ENCODE data around the gene FBLN5. TPM values are rescaled to one million over a fixed set of nuclear protein-coding genes. Genes with fewer than 3 reads are reported as not detected.
A peak's percentile ranks its signal among the peaks of the same experiment; 100 is the strongest.
"Not testable (repeated sequence)": the region's sequence is repeated elsewhere in the genome, so short reads cannot be mapped to it uniquely, and the experiment has no call there.

The FBLN5 gene
- total RNA-seq, 2 experiments from 2014 or later: 1.3 to 1.4 TPM

DNA sequence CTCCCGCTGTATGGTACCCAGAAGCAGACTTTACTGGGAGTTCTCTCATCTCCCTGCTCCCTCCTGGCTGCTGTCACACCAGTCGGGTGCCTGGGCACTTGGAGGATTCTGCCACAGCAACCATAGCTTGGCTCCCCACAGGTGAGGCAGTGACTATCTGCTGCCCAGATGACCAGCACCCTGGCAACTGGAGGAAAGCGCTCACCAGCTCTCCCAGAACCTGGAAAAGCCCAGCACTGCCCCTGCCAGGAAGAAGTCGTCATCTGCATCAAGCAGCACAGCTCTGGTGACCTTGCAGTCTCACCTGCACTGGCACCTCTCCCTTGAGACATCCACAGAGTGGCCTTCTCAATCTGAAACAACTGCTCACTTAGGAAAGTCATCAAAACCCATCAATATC lies 48.3 kb downstream of the FBLN5 start:
- Mint-ChIP-seq H3K4me1 (ENCODE audit: low read depth) (peaks cover 6% of the 10 kb centered on the region), H3K27ac (no peak overlapping the region), H3K4me3 (no peak overlapping the region), H3K27me3 (no peaks in the 10 kb centered on the region), H3K9me3 (no peaks in the 10 kb centered on the region), H3K36me3 (ENCODE audit: low read depth) (no peaks in the 10 kb centered on the region)
- POLR2A ChIA-PET: interaction anchor here (1.9 kb wide), 1 partner anchor 8 kb away, joined by 5 read pairs; no protein-coding TSS in a partner anchor
- ATAC-seq (peak; percentile 49), DNase-seq (peak; percentile 51)
- TF ChIP-seq, protein P1, sequence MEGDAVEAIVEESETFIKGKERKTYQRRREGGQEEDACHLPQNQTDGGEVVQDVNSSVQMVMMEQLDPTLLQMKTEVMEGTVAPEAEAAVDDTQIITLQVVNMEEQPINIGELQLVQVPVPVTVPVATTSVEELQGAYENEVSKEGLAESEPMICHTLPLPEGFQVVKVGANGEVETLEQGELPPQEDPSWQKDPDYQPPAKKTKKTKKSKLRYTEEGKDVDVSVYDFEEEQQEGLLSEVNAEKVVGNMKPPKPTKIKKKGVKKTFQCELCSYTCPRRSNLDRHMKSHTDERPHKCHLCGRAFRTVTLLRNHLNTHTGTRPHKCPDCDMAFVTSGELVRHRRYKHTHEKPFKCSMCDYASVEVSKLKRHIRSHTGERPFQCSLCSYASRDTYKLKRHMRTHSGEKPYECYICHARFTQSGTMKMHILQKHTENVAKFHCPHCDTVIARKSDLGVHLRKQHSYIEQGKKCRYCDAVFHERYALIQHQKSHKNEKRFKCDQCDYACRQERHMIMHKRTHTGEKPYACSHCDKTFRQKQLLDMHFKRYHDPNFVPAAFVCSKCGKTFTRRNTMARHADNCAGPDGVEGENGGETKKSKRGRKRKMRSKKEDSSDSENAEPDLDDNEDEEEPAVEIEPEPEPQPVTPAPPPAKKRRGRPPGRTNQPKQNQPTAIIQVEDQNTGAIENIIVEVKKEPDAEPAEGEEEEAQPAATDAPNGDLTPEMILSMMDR (IDR thresholded peaks at IDR 0.05): peak; percentile 44
- intact Hi-C loops (cut with micrococcal nuclease): no loop called here
- CTCF ChIA-PET: interaction anchor here (0.9 to 4.8 kb wide), 10 partner anchors 8 to 249 kb away, joined by 3 to 16 read pairs (median 4); no protein-coding TSS in a partner anchor

DNA sequence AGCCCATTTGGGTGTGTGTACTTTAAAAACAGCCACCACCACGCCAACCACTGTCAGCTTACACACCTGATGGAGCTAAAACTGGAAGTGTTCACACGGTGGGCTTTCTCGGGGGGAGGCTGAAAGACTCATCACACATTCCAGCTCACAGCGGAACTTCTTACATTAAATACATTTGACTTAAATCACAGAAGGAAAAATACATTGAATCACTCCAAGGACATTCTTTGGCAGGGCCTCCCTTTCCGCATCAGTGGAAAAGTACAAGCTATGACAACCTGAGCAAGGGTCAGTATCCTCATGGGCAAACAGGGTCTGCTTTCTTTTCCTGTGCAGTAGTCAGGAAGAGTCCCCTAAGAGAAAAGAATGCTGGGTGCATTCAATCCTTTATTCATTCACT lies 49.1 kb downstream of the FBLN5 start:
- Mint-ChIP-seq H3K4me3 (no peak overlapping the region), H3K27ac (no peak overlapping the region), H3K27me3 (no peaks in the 10 kb centered on the region), H3K4me1 (ENCODE audit: low read depth) (peaks cover 12% of the 10 kb centered on the region), H3K36me3 (ENCODE audit: low read depth) (no peaks in the 10 kb centered on the region), H3K9me3 (no peaks in the 10 kb centered on the region)
- POLR2A ChIA-PET: no interaction called here
- DNase-seq: no peak
- intact Hi-C loops (cut with micrococcal nuclease): no loop called here
- ATAC-seq: no peak
- CTCF ChIA-PET: interaction anchor here (1.0 to 4.8 kb wide), 5 partner anchors 9 to 248 kb away, joined by 3 to 16 read pairs (median 7); no protein-coding TSS in a partner anchor
- TF ChIP-seq, protein P1 (IDR thresholded peaks at IDR 0.05): no peak

GRCh38 chr14:91897716-91898115 lies 49.8 kb downstream of the FBLN5 start:
- DNase-seq; intact Hi-C loops (cut with micrococcal nuclease); H3K9me3 Mint-ChIP-seq; H3K36me3 Mint-ChIP-seq (ENCODE audit: low read depth); POLR2A ChIA-PET; H3K27ac Mint-ChIP-seq; H3K4me3 Mint-ChIP-seq; H3K27me3 Mint-ChIP-seq; ATAC-seq: not testable (repeated sequence)
- CTCF ChIA-PET: interaction anchor here (1.6 to 4.8 kb wide), 3 partner anchors 9 to 248 kb away, joined by 7 to 16 read pairs (median 7); no protein-coding TSS in a partner anchor
- peaks cover 18% of the 10 kb centered on the region for H3K4me1 Mint-ChIP-seq (ENCODE audit: low read depth)

DNA sequence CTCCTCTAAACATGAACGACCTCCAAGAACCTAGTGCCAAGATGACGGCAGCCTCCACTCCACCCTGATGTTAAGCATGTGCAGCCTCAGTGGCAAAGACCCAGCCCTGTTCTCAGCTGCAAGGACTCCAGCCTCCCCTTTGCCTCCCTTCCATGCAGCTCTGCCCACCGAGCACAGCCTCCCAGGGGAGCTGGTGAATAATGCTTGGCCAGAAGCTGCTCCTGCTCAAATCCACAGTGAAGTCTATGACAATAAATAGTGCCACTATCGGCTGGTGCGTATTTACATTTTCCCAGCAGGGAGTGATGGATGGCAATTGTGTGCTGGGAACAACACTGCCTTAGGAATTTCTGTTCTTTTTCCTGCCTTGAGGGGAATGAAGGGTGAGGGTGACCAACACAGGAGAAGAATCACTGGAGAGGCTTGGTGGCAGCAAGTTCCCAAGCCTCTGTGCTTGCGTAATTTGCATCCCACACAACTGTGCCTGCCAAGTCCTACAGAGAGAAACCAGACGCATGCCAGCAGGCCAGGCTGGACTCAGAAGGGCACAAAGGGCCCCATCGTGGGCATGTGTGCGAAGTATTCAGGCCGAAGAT lies 50.3 kb downstream of the FBLN5 start:
- ChIA-PET CTCF (interaction anchor here (1.0 to 4.8 kb wide), 4 partner anchors 8 to 248 kb away, joined by 3 to 16 read pairs (median 6); no protein-coding TSS in a partner anchor), POLR2A (no interaction called here)
- Mint-ChIP-seq H3K36me3 (ENCODE audit: low read depth) (no peaks in the 10 kb centered on the region), H3K4me3 (no peak overlapping the region), H3K27me3 (no peaks in the 10 kb centered on the region), H3K9me3 (no peaks in the 10 kb centered on the region), H3K4me1 (ENCODE audit: low read depth) (peaks cover 23% of the 10 kb centered on the region), H3K27ac (no peak overlapping the region)
- TF ChIP-seq, protein P1 (IDR thresholded peaks at IDR 0.05): no peak
- ATAC-seq: no peak
- intact Hi-C loops (cut with micrococcal nuclease): no loop called here
- no peak for DNase-seq

- ATAC-seq (no peak), DNase-seq (no peak)
- intact Hi-C loops (cut with micrococcal nuclease): no loop called here
- TF ChIP-seq, protein P1 (IDR thresholded peaks at IDR 0.05): no peak
- Mint-ChIP-seq H3K4me3 (no peak overlapping the region), H3K36me3 (ENCODE audit: low read depth) (no peaks in the 10 kb centered on the region), H3K27ac (no peak overlapping the region), H3K27me3 (no peaks in the 10 kb centered on the region), H3K4me1 (ENCODE audit: low read depth) (peaks cover 25% of the 10 kb centered on the region), H3K9me3 (no peaks in the 10 kb centered on the region)
- POLR2A ChIA-PET: interaction anchor here (0.6 to 1.8 kb wide), 2 partner anchors 8 to 40 kb away, joined by 3 to 5 read pairs; no protein-coding TSS in a partner anchor
- CTCF ChIA-PET: interaction anchor here (0.9 to 2.2 kb wide), 4 partner anchors 19 to 247 kb away, joined by 3 to 5 read pairs (median 4); no protein-coding TSS in a partner anchor
These were observed 51.1 kb downstream of the FBLN5 start for GRCh38 chr14:91896419-91896818.

All from activated CD8-positive, alpha-beta T cell treated with anti-CD3 and anti-CD28 coated beads for 36 hours (primary cell).